ENCODE data around the gene FLYWCH2.

GRCh38 chr16:2883458-2883908 lies 468 bp downstream of the FLYWCH2 start:
- TF ChIP-seq, protein P1, sequence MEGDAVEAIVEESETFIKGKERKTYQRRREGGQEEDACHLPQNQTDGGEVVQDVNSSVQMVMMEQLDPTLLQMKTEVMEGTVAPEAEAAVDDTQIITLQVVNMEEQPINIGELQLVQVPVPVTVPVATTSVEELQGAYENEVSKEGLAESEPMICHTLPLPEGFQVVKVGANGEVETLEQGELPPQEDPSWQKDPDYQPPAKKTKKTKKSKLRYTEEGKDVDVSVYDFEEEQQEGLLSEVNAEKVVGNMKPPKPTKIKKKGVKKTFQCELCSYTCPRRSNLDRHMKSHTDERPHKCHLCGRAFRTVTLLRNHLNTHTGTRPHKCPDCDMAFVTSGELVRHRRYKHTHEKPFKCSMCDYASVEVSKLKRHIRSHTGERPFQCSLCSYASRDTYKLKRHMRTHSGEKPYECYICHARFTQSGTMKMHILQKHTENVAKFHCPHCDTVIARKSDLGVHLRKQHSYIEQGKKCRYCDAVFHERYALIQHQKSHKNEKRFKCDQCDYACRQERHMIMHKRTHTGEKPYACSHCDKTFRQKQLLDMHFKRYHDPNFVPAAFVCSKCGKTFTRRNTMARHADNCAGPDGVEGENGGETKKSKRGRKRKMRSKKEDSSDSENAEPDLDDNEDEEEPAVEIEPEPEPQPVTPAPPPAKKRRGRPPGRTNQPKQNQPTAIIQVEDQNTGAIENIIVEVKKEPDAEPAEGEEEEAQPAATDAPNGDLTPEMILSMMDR (IDR thresholded peaks at IDR 0.05): peak in 1 of 6 experiments; percentile 5
- no peak for TF ChIP-seq POLR2A (IDR thresholded peaks at IDR 0.05)

All from thyroid gland (tissue), 4 donors.